Measurements from ENCODE around the gene APP.
"Not testable (repeated sequence)": the region's sequence is repeated elsewhere in the genome, so short reads cannot be mapped to it uniquely, and the experiment has no call there.

Gene APP

GRCh38 chr21:25942135-25942534 is 228.4 kb downstream of the APP start:
- DNase-seq (ENCODE audit: low spot score) = no peak

- DNase-seq (ENCODE audit: low spot score) = no peak
Observed at GRCh38 chr21:25939396-25939761, 231.2 kb downstream of the APP start.

- no peak for DNase-seq (ENCODE audit: low spot score)
Observed at GRCh38 chr21:25938658-25939395, 231.7 kb downstream of the APP start.

- DNase-seq (ENCODE audit: low spot score) = no peak
Observed at GRCh38 chr21:25936776-25937175, 233.8 kb downstream of the APP start.

GRCh38 chr21:25934771-25935224 is 235.8 kb downstream of the APP start:
- no peak for DNase-seq (ENCODE audit: low spot score)

- DNase-seq (ENCODE audit: low spot score) = no peak
Observed at GRCh38 chr21:25934130-25934529, 236.4 kb downstream of the APP start.

- no peak for DNase-seq (ENCODE audit: low spot score)
Observed at GRCh38 chr21:25931765-25932164, 238.8 kb downstream of the APP start.

- no peak for DNase-seq (ENCODE audit: low spot score)
Observed at GRCh38 chr21:25929856-25930520, 240.6 kb downstream of the APP start.

- DNase-seq (ENCODE audit: low spot score) = no peak
Observed at GRCh38 chr21:25927195-25927880, 243.2 kb downstream of the APP start.

GRCh38 chr21:25925936-25926335 is 244.6 kb downstream of the APP start:
- DNase-seq (ENCODE audit: low spot score) = no peak

GRCh38 chr21:25925064-25925800 is 245.3 kb downstream of the APP start:
- DNase-seq (ENCODE audit: low spot score) = no peak

- DNase-seq (ENCODE audit: low spot score) = not testable (repeated sequence)
Observed at GRCh38 chr21:25918152-25918551, 252.4 kb downstream of the APP start.

- DNase-seq (ENCODE audit: low spot score) = no peak
Observed at GRCh38 chr21:25916226-25916625, 254.3 kb downstream of the APP start.

- no peak for DNase-seq (ENCODE audit: low spot score)
Observed at GRCh38 chr21:25913479-25913878, 257.1 kb downstream of the APP start.

GRCh38 chr21:25912402-25912746 is 258.2 kb downstream of the APP start:
- no peak for DNase-seq (ENCODE audit: low spot score)

- no peak for DNase-seq (ENCODE audit: low spot score)
Observed at GRCh38 chr21:25911730-25912401, 258.7 kb downstream of the APP start.

- no peak for DNase-seq (ENCODE audit: low spot score)
Observed at GRCh38 chr21:25910809-25911208, 259.8 kb downstream of the APP start.

GRCh38 chr21:25909341-25909740 is 261.2 kb downstream of the APP start:
- no peak for DNase-seq (ENCODE audit: low spot score)

- no peak for DNase-seq (ENCODE audit: low spot score)
Observed at GRCh38 chr21:25908495-25908894, 262.1 kb downstream of the APP start.

- DNase-seq (ENCODE audit: low spot score) = no peak
Observed at GRCh38 chr21:25907573-25908275, 262.8 kb downstream of the APP start.

GRCh38 chr21:25906587-25906986 is 264.0 kb downstream of the APP start:
- DNase-seq (ENCODE audit: low spot score) = no peak

All from iPS-NIHi11 (cell line).